Measurements from ENCODE around the gene LAMA5.

Gene LAMA5

DNA sequence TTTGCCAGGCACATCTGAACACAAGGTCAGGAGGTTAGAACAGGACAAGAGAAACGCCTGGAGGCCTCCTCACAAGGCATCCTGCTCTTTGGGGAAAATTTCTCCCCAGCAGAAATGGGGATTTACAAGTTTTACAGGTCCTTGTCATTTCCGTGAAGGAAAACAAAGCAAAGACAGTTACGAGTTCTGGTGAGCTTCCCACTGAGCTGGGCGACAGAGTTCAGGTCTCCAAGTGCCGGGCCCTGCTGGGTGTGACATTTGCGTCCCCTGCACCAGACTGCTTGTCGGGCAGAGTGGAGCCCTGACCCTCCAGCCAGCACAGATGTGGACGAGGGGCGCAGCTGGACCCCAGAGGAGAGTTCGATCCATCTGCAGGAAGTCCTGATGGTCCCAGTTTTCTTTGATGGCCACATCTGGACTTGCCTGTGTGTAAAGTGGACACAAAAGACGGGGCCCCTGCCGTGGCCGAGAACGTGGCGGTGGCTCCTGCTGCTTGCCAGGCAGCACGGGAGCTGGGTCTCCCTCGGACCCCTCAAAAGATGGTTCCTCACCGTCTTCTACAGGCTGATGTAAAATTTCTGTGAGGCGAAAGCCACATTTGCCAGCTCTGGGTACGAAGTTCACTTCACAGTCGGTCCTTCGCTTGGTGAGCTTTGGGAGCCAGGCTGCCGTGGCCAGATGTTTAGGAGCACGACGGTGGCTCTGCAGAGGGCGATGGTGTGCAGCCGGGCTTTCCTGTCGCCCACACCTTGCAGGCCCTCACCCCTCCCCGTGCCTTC, 69.5 kb downstream of the LAMA5 start:
- no peak for DNase-seq

GRCh38 chr20:62296724-62297448, 70.2 kb downstream of the LAMA5 start:
- no peak for DNase-seq

DNA sequence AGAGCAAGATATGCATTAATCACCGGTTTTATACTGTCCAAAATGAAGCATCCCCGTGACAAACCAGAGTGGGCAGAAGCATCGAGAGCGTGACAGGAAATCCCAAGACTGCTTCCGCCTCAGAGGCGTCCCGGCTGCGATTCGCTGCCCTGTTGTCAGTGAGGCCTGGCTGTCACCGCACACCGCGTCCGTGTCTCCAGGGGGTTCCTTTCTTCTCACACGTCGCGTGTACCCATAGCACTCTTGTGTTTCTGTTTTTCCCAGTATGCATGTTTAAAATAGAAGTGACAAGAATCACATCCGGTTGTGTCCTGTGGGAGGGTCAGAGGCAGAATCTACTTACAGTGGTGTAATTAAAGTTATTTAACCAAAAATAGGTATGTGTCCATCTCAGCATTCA, 72.6 kb downstream of the LAMA5 start:
- no peak for DNase-seq

GRCh38 chr20:62293946-62294345, 73.2 kb downstream of the LAMA5 start:
- DNase-seq, result no peak

- DNase-seq, result no peak
These were observed 73.9 kb downstream of the LAMA5 start for GRCh38 chr20:62293111-62293784.

GRCh38 chr20:62292108-62292507, 75.0 kb downstream of the LAMA5 start:
- DNase-seq, result no peak

GRCh38 chr20:62291251-62292066, 75.7 kb downstream of the LAMA5 start:
- no peak for DNase-seq

GRCh38 chr20:62289898-62290297, 77.2 kb downstream of the LAMA5 start:
- DNase-seq, result no peak

GRCh38 chr20:62289131-62289530, 78.0 kb downstream of the LAMA5 start:
- DNase-seq, result no peak

- DNase-seq, result no peak
These were observed 78.5 kb downstream of the LAMA5 start for GRCh38 chr20:62288535-62289105.

DNA sequence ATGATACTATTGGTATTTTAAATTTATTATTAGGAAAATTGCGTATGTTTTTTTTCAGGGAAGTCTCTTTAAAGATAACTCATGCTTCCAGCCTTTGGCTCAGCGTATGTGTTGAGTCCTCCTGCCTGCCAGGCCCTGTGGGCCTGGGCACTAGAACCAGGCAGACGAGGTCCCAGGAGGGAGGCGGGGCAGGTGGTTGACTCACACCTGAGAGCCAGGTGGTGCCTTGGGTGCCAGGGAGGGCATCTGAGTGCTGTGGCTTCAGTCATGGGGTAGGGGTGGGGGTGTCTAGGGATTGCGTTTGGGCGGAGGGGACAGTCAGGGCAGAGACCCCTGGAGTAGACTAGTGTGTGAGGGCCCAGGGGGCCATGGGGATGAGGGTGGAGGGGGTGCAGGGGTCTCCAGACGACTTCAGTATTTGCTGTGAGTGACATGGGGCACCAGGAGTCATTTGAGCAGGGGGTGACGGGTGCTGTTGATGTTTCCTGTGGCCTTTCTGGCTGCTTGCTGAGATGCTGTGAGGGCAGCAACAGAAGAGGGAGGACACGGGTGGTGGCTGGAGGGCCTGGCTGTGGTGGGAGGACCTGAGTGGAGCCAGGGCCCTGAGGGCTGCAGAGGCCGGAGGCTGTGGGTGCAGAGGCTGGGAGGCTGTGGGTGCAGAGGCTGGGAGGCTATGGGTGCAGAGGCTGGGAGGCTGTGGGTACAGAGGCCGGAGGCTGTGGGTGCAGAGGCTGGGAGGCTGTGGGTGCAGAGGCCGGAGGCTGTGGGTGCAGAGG, 79.2 kb downstream of the LAMA5 start:
- no peak for DNase-seq

DNA sequence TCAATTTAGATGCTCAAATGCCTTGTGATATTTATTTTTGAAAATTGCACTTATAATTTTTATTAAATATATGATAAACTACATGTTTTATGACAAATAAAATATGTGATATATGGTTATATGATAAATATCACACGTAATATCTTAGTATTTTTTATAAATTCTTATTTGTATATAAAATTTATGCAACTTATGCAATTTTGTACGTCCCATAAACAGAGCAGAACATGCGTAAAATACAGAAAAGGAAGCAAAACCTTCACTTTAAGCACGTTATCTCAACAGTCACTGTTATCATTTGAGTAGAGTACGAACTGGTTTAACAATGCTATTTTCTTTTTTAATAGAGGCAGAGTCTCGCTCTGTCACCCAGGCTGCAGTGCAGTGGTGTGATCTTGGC, 80.0 kb downstream of the LAMA5 start:
- no peak for DNase-seq

DNA sequence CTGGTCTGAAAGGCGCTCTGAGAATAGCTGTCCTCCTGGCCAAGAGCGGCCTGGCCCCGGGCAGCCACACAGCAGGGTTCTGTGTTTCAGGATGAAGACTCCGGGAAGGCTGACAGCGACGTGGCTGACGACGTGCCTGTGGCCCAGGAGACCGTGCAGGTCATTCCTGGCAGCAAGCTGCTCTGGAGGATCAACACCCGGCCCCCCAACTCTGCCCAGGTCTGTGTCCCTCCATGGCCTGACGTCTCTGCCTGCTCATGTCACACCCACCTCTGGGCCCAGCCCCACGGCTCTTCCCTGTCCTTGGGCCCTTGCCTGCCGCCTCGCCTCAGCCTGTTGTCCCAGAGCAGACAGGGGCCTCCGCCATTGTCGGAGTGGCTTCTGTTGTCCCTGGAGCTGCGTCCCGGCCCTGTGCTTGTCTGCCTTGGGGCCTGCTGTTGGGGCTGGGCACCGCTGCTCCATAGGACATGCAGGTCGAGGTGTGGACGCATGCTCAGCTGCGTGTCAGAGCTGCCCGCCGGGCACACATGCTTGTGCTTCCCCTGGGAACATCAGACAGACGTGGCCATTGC, 80.5 kb downstream of the LAMA5 start:
- DNase-seq, result no peak

DNA sequence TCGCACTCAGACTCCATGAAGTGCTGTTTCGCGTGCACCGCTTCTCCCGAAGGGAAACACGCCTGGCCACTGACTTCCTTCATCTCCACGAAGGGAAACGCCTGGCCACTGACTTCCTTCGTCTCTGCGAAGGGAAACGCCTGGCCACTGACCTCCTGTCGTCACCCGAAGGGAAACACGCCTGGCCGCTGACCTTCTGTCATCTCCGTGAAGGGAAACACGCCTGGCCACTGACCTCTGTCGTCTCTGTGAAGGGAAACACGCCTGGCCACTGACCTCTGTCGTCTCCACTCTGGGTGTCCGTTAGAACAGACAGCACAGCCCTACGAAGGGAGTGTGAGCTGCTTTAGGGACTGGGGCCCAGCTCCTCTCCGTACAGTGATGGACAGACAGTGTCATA, 81.4 kb downstream of the LAMA5 start:
- no peak for DNase-seq

DNA sequence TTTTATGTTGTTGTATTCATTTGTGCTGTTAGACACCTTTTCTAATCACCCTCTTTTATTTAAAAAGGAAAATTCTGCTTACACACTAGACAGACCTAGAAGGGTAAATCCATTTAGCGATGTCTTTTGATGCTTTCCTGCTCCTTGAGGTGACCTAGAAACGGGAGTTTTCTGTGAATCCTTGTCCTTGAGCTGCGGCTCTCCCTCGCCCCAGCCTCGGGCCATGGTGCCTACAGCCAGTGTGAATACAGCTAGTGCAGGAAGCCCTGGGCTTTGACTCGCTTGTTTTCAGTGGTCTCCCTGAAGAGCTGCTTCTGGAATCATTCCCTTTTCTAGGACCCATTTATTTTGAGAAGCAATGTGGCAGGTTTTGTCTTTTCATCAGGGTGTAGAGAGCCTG, 82.0 kb downstream of the LAMA5 start:
- DNase-seq, result no peak

DNA sequence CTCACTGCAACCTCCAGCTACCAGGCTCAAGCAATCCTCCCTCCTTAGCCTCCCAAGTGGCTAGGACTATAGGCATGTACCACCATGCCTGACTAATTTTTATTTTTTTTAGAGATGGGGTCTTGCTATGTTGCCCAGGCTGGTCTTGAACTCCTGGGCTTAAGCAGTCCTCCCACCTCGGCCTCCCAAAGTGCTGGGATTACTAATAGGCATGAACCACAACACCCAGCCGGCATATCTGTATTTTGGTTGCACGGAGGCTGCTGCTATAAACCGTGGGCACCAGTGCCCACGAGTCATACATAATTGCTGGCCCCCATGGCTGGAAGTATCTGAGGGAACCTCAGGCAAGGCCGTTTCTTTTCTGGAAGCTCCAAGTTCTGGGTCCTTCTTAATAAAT, 82.7 kb downstream of the LAMA5 start:
- no peak for DNase-seq

DNA sequence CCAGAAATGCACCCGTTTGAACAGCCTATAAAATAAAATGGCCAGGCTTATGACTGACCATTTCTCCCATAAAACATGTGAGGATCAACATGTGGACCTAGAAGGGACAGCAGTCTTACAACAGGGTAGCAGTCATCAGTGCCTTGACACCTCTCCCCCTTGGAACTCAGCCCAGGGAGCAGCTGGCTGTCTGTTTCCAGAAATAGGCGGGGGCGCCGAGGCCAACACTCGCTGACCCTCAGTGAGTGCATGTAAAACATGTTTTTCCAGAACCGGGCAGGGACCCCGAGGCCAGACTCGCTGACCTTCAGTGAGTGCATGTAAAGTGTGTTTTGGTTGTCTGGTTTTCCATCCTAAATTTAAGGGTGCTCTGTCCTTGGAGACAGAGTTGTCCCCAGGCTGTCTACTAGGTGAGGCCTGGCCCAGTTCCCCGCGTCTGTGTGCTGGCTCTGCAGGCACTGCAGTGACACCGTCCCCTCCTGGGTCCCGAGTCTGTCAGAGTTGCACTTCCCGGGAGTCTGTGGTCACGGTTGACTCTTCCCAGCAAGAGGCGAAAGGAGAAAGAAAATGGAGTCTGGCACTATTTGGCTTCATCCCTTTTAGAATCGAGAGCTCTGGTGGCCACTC, 84.1 kb downstream of the LAMA5 start:
- DNase-seq, result no peak

DNA sequence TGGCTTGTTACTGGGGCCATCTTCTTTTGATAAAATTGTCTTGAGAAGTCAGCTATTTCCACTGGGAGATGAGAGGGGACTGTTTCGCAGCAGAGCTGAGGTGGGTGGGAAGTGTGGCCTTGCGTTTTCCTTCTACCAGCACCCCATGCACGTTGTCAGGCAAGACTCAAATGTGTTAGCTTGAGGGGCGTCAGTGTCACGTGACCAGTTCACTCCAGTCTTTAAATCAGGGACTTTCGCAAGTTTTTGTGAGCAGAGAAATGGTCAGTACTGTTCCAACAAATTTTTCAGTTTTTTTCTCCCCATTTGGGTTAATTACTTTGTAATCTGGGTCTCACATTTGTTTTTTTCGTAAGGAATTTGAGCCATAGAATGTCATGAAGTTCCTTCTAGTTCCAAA, 85.0 kb downstream of the LAMA5 start:
- DNase-seq, result no peak

- no peak for DNase-seq
These were observed 85.8 kb downstream of the LAMA5 start for GRCh38 chr20:62281161-62281933.

GRCh38 chr20:62280303-62280702, 86.8 kb downstream of the LAMA5 start:
- no peak for DNase-seq
